ENCODE results near the gene SLFN13. TPM values are rescaled to one million over a fixed set of nuclear protein-coding genes. Genes with fewer than 3 reads are reported as not detected.

Gene SLFN13
- total RNA-seq, 1 experiment from 2014 or later, result 19.7 TPM

GRCh38 chr17:35496451-35497290 lies 48.1 kb upstream of the SLFN13 start (continued):
- TF ChIP-seq NR2C2 (CRISPR knock-in tag; IDR thresholded peaks at IDR 0.05) (no peak), PRDM15 (CRISPR knock-in tag; IDR thresholded peaks at IDR 0.05) (no peak), GTF2I (CRISPR knock-in tag; conservative IDR thresholded peaks at IDR 0.05) (no peak), NR3C1 (CRISPR knock-in tag; conservative IDR thresholded peaks at IDR 0.05; ENCODE audit: low read depth) (no peak), CREB1 (CRISPR knock-in tag; IDR thresholded peaks at IDR 0.05) (no peak), ZNF281 (CRISPR knock-in tag; IDR thresholded peaks at IDR 0.05) (no peak), ZNF423 (CRISPR knock-in tag; IDR thresholded peaks at IDR 0.05) (no peak), CBFB (CRISPR knock-in tag; IDR thresholded peaks at IDR 0.05; ENCODE audit: low read depth) (no peak)

GRCh38 chr17:35493040-35493439 lies 44.5 kb upstream of the SLFN13 start:
- Mint-ChIP-seq H3K36me3 (no peaks in the 10 kb centered on the region), H3K9me3 (no peaks in the 10 kb centered on the region), H3K27me3 (ENCODE audit: low read depth) (peaks cover 100% of the 10 kb centered on the region), H3K4me3 (no peak overlapping the region), H3K4me1 (peaks cover 68% of the 10 kb centered on the region), H3K27ac (no peak overlapping the region)
- no peak for ATAC-seq
- DNase-seq (ENCODE audit: low spot score), result no peak
- ChIA-PET POLR2A (no interaction called here), CTCF (interaction anchor here (0.8 to 3.7 kb wide), 2 partner anchors 40 to 180 kb away, joined by 3 to 12 read pairs; no protein-coding TSS in a partner anchor)
- TF ChIP-seq JUN (CRISPR knock-in tag; IDR thresholded peaks at IDR 0.05) (no peak), NFATC4 (CRISPR knock-in tag; IDR thresholded peaks at IDR 0.05) (no peak)

- Mint-ChIP-seq H3K27me3 (ENCODE audit: low read depth) (peaks cover 100% of the 10 kb centered on the region), H3K4me3 (no peak overlapping the region), H3K27ac (no peak overlapping the region), H3K36me3 (no peaks in the 10 kb centered on the region), H3K4me1 (peaks cover 69% of the 10 kb centered on the region), H3K9me3 (no peaks in the 10 kb centered on the region)
- POLR2A ChIA-PET, result no interaction called here
- CTCF ChIA-PET, result interaction anchor here (3.7 kb wide), 1 partner anchor 179 kb away, joined by 12 read pairs; no protein-coding TSS in a partner anchor
- ATAC-seq (no peak), DNase-seq (ENCODE audit: low spot score) (no peak)
- TF ChIP-seq ZNF121 (CRISPR knock-in tag; IDR thresholded peaks at IDR 0.05) (peak; percentile 88), AFF4 (CRISPR knock-in tag; IDR thresholded peaks at IDR 0.05; ENCODE audit: borderline replicate concordance) (no peak), ZNF219 (CRISPR knock-in tag; IDR thresholded peaks at IDR 0.05; ENCODE audit: borderline replicate concordance) (no peak), CREM (CRISPR knock-in tag; IDR thresholded peaks at IDR 0.05) (no peak), CREB1 (CRISPR knock-in tag; IDR thresholded peaks at IDR 0.05) (no peak)
These were observed 42.9 kb upstream of the SLFN13 start for GRCh38 chr17:35491417-35491816.
